H1 (cell line): ENCODE measurements around the gene VEGFD. TPM values are rescaled to one million over a fixed set of nuclear protein-coding genes. Genes with fewer than 3 reads are reported as not detected.

ENCODE experiments used
- CTCF ChIA-PET: fragments of 300-600 bp; sonication (Branson Sonifier 250); formaldehyde crosslinking; loops from one replicate; lab custom pipeline; 2021; ENCODE audit not compliant: partially characterized antibody; lab: Charles Lee
- POLR2A ChIA-PET: fragments of 300-600 bp; sonication (Branson Sonifier 250); formaldehyde crosslinking; loops from one replicate; lab custom pipeline; 2021; ENCODE audit warnings: inconsistent platforms; ENCODE audit not compliant: partially characterized antibody; lab: Charles Lee
- DNase-seq, 2 experiments: peaks; one replicate each; pipeline versions ENCODE4 v3.0.0 to v3.0.0-alpha.2; 2010 to 2022; ENCODE audit warnings: low spot score in 2 of 2, low read depth in 1 of 2, mixed read lengths in 1 of 2
- FAIRE-seq: peaks from 2 replicates; lab custom pipeline; 2011; peaks lifted over from hg19 to GRCh38; lab: Jason Lieb, UNC
- H2AFZ ChIP-seq: 2 replicates; pipeline ENCODE4 v1.8.1; 2012; ENCODE audit warnings: low read length, inconsistent platforms
- H2AK5ac ChIP-seq: 2 replicates; pipeline ENCODE4 v1.6.1; 2013; ENCODE audit warnings: low read depth, low read length
- H2BK120ac ChIP-seq: replicated peaks from 2 replicates; pipeline ENCODE3; 2013; ENCODE audit warnings: low read depth, low read length, inconsistent platforms
- H2BK12ac ChIP-seq: 2 replicates; pipeline ENCODE4 v1.6.1; 2013; ENCODE audit warnings: low read depth, low read length
- H2BK15ac ChIP-seq: 2 replicates; pipeline ENCODE4 v1.6.1; 2013; ENCODE audit warnings: low read length
- H2BK20ac ChIP-seq: 2 replicates; pipeline ENCODE4 v1.6.1; 2013; ENCODE audit warnings: low read length
- H2BK5ac ChIP-seq: 2 replicates; pipeline ENCODE4 v1.6.1; 2013; ENCODE audit warnings: low read depth, low read length
- H3K14ac ChIP-seq: 2 replicates; pipeline ENCODE4 v1.6.1; 2013; ENCODE audit warnings: inconsistent platforms; ENCODE audit not compliant: insufficient read length
- H3K18ac ChIP-seq: 2 replicates; pipeline ENCODE4 v1.6.1; 2013; ENCODE audit warnings: low read length; ENCODE audit errors: extremely low read depth
- H3K23ac ChIP-seq: 2 replicates; pipeline ENCODE4 v1.6.1; 2013; ENCODE audit warnings: inconsistent platforms; ENCODE audit not compliant: insufficient read length
- H3K23me2 ChIP-seq: 2 replicates; pipeline ENCODE4 v1.6.1; 2013; ENCODE audit warnings: low read depth, low read length
- H3K27ac ChIP-seq: 2 replicates; pipeline ENCODE4 v1.6.1; 2011; ENCODE audit warnings: low read depth, low read length, inconsistent platforms
- H3K27me3 ChIP-seq, 4 experiments: replicated peaks in 1 of 4; 1 replicate in 1 of 4; 2 replicates in 3 of 4; pipeline versions ENCODE4 v1.6.1 to v1.8.1; 2011 to 2013; ENCODE audit warnings: low read length in 3 of 4, mild to moderate bottlenecking in 3 of 4, inconsistent platforms in 2 of 4, mixed read lengths in 2 of 4, moderate library complexity in 1 of 4; ENCODE audit not compliant: control insufficient read depth in 3 of 4, insufficient read depth in 3 of 4; ENCODE audit errors: extremely low read depth in 1 of 4
- H3K36me3 ChIP-seq, 4 experiments: 2 replicates each; pipeline versions ENCODE4 v1.6.1 to v1.8.1; 2011 to 2013; ENCODE audit warnings: mild to moderate bottlenecking in 4 of 4, low read length in 3 of 4, moderate library complexity in 2 of 4, control low read depth in 1 of 4, inconsistent platforms in 1 of 4; ENCODE audit not compliant: insufficient read depth in 4 of 4, control insufficient read depth in 2 of 4
- H3K4ac ChIP-seq: replicated peaks from 2 replicates; pipeline ENCODE3; 2013; ENCODE audit warnings: low read length, low read depth, mixed read lengths, inconsistent platforms; ENCODE audit not compliant: insufficient read length
- H3K4me1 ChIP-seq, 4 experiments: replicated peaks in 1 of 4; 1 replicate in 1 of 4; 2 replicates in 3 of 4; pipeline versions ENCODE4 v1.6.1 to v1.8.1; 2011 to 2013; ENCODE audit warnings: low read length in 3 of 4, inconsistent platforms in 2 of 4, mixed read lengths in 1 of 4; ENCODE audit not compliant: insufficient read depth in 4 of 4, control insufficient read depth in 3 of 4
- H3K4me2 ChIP-seq, 2 experiments: 2 replicates each; pipeline versions ENCODE4 v1.6.1 to v1.8.1; 2011 to 2013; ENCODE audit warnings: low read depth in 2 of 2, low read length in 2 of 2, control low read depth in 1 of 2, inconsistent platforms in 1 of 2, mild to moderate bottlenecking in 1 of 2; ENCODE audit not compliant: insufficient read depth in 1 of 2
- H3K4me3 ChIP-seq, 4 experiments: fragments of 200-600, 300-600 bp in 1 of 4; sonication (generic), shearing (Covaris generic), sonication (Bioruptor Twin) in 1 of 4; 2 replicates each; pipeline versions ENCODE4 v1.5.1 to v1.8.1; 2011 to 2016; ENCODE audit warnings: low read length in 4 of 4, low read depth in 3 of 4, control low read depth in 2 of 4, inconsistent platforms in 2 of 4, mild to moderate bottlenecking in 2 of 4, mixed read lengths in 1 of 4, moderate library complexity in 1 of 4; ENCODE audit not compliant: insufficient read depth in 2 of 4; ENCODE audit errors: extremely low read depth in 1 of 4
- H3K56ac ChIP-seq: replicated peaks from 2 replicates; pipeline ENCODE3; 2013; ENCODE audit warnings: low read depth, mild to moderate bottlenecking, mixed read lengths, low read length, inconsistent platforms; ENCODE audit not compliant: insufficient read length
- H3K79me1 ChIP-seq: 2 replicates; pipeline ENCODE4 v1.6.1; 2013; ENCODE audit warnings: low read depth, low read length, control low read depth
- H3K79me2 ChIP-seq, 2 experiments: 2 replicates each; pipeline versions ENCODE4 v1.6.1 to v1.8.1; 2012 to 2013; ENCODE audit warnings: low read length in 2 of 2, mild to moderate bottlenecking in 2 of 2, inconsistent platforms in 1 of 2; ENCODE audit not compliant: insufficient read depth in 2 of 2, control insufficient read depth in 1 of 2
- H3K9ac ChIP-seq, 4 experiments: replicated peaks in 1 of 4; 1 replicate in 1 of 4; 2 replicates in 3 of 4; pipeline versions ENCODE4 v1.6.1 to v1.8.1; 2011 to 2013; ENCODE audit warnings: low read depth in 3 of 4, low read length in 3 of 4, control low read depth in 2 of 4, mild to moderate bottlenecking in 2 of 4, moderate library complexity in 2 of 4, inconsistent platforms in 1 of 4; ENCODE audit errors: extremely low read depth in 1 of 4
- H3K9me3 ChIP-seq, 2 experiments: 2 replicates each; pipeline versions ENCODE4 v1.6.1 to v1.8.1; 2012 to 2013; ENCODE audit warnings: mild to moderate bottlenecking in 2 of 2, moderate library complexity in 2 of 2, control low read depth in 1 of 2, inconsistent platforms in 1 of 2, low read depth in 1 of 2, low read length in 1 of 2, mixed read lengths in 1 of 2; ENCODE audit not compliant: insufficient read depth in 2 of 2
- H4K20me1 ChIP-seq, 2 experiments: replicated peaks in 1 of 2; 2 replicates each; pipeline versions ENCODE3 to v1.8.1; 2011 to 2013; ENCODE audit warnings: inconsistent platforms in 2 of 2, low read length in 2 of 2, mild to moderate bottlenecking in 1 of 2; ENCODE audit not compliant: insufficient read depth in 2 of 2, control insufficient read depth in 1 of 2
- H4K5ac ChIP-seq: 2 replicates; pipeline ENCODE4 v1.6.1; 2013; ENCODE audit warnings: low read length, low read depth, mixed read lengths, inconsistent platforms; ENCODE audit not compliant: insufficient read length
- H4K8ac ChIP-seq: 2 replicates; pipeline ENCODE4 v1.8.0; 2013; ENCODE audit warnings: mild to moderate bottlenecking, moderate library complexity, low read length, inconsistent platforms; ENCODE audit not compliant: insufficient read depth; ENCODE audit errors: extremely low read depth
- H4K91ac ChIP-seq: replicated peaks from 2 replicates; pipeline ENCODE3; 2013; ENCODE audit warnings: low read length, mixed read lengths, inconsistent platforms; ENCODE audit not compliant: insufficient read length
- POLR2A ChIP-seq, 2 experiments: IDR thresholded peaks; 1 replicate in 1 of 2; 2 replicates in 1 of 2; pipeline ENCODE4 v1.6.1; 2011; ENCODE audit warnings: low read depth in 2 of 2, low read length in 2 of 2, mild to moderate bottlenecking in 2 of 2; ENCODE audit errors: control extremely low read depth in 1 of 2
- polyA plus RNA-seq, 7 experiments: library from polyadenylated mRNA; depleted of rRNA in 3 of 7; stranded (reverse) in 5 of 7; unstranded in 2 of 7; fragments of >200 nt in 5 of 7; fragments of 200-250 nt in 2 of 7; gene quantifications; 1 replicate in 5 of 7; 2 replicates in 1 of 7; 4 replicates in 1 of 7; pipeline versions ENCODE4 v1.2.1 to v1.2.3, GENCODE V29; 2011 to 2013; ENCODE audit warnings: missing spikeins in 2 of 7, mixed read lengths in 2 of 7
- total RNA-seq: library from RNA; stranded (reverse); fragmentation: NEBNext Ultra II Directional; extraction: Animal tissue kit (Norgen Biotek cat#: 25700); gene quantifications from 2 replicates; pipeline ENCODE4 v1.2.1, GENCODE V29; 2021

The VEGFD gene
- total and polyA plus RNA-seq, 2 of the 8 experiments (the other 6 are each of a cell fraction or from before 2014, with no cell fraction given), result 0.06 TPM; not detected in 1

DNA sequence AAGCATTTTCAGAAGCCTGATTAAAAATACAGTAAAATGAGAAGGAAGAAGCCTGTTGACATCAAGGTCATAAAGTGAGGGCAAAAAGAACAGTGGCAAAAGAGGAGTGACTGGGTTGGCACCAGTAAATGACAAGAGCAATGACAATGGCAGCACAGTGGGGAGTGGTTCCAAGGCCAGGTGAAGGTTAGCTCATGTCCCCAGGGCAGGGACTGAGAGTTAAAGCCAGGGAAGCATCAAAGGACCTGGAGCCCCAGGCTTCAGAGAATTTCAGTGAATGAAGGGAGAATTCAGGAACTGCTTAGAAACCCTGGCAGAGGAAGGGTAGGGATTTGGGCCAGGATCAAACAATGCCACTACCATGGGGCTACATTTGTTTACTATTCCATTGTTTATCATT lies 40.1 kb downstream of the VEGFD start:
- no peak for DNase-seq
- TF ChIP-seq POLR2A (IDR thresholded peaks at IDR 0.05; ENCODE audit: control extremely low read depth in 1 of 2, low read depth in 2 of 2, low read length in 2 of 2), result no peak
- TF ChIP-seq, all 59 proteins: peak for 0
- Histone ChIP-seq H3K23ac (no peak overlapping the region), H3K79me1 (no peaks in the 10 kb centered on the region), H3K27ac (no peak overlapping the region), H3K27me3 (no peaks in the 10 kb centered on the region), H4K91ac (no peak overlapping the region), H2AFZ (no peak overlapping the region), H3K79me2 (no peaks in the 10 kb centered on the region), H2BK12ac (no peak overlapping the region), H2BK120ac (no peak overlapping the region), H3K4me1 (no peaks in the 10 kb centered on the region), H3K9me3 (no peaks in the 10 kb centered on the region), H3K14ac (no peak overlapping the region), H3K36me3 (no peaks in the 10 kb centered on the region), H3K9ac (no peak overlapping the region), H3K23me2 (no peaks in the 10 kb centered on the region), H4K8ac (no peak overlapping the region), H2BK15ac (no peak overlapping the region), H4K20me1 (no peaks in the 10 kb centered on the region), H3K56ac (no peak overlapping the region), H3K4me2 (no peak overlapping the region), H3K18ac (no peak overlapping the region), H3K4ac (no peak overlapping the region), H2BK5ac (no peak overlapping the region), H2BK20ac (no peak overlapping the region), H2AK5ac (no peak overlapping the region), H3K4me3 (no peak overlapping the region), H4K5ac (no peak overlapping the region)
- POLR2A ChIA-PET, result no interaction called here
- FAIRE-seq, result no peak
- CTCF ChIA-PET, result interaction anchor here (0.7 kb wide), 1 partner anchor 116 kb away, joined by 3 read pairs; no protein-coding TSS in a partner anchor
